Right cardiac atrium (tissue), 5 donors: Measurements from ENCODE around the gene ITGA2. TPM values are rescaled to one million over a fixed set of nuclear protein-coding genes. Genes with fewer than 3 reads are reported as not detected.

Source experiments
- ATAC-seq, 2 donors: fragments of 200-7000 bp; cut with Tn5 transposase; one replicate each; pipeline versions ENCODE4 v1.8.0 to v1.9.1; 2020; ENCODE audit warnings: moderate library complexity in 2 of 2, mild to moderate bottlenecking in 1 of 2
- DNase-seq, 3 donors: peaks; one replicate each; pipeline ENCODE4 v3.0.0-alpha.2; 2020
- H3K27ac ChIP-seq: one replicate; pipeline ENCODE4 v1.5.1; 2013; ENCODE audit warnings: mild to moderate bottlenecking, low read length, control low read depth, moderate library complexity
- H3K27me3 ChIP-seq: one replicate; pipeline ENCODE4 v1.6.1; 2013; ENCODE audit not compliant: control insufficient read depth, insufficient read depth
- H3K4me1 ChIP-seq: one replicate; pipeline ENCODE4 v1.6.1; 2013; ENCODE audit warnings: low read length; ENCODE audit not compliant: control insufficient read depth, insufficient read depth
- H3K4me3 ChIP-seq: one replicate; pipeline ENCODE4 v1.5.1; 2013; ENCODE audit warnings: low read length, control low read depth
- H3K9me3 ChIP-seq: one replicate; pipeline ENCODE4 v1.6.1; 2013; ENCODE audit warnings: low read length; ENCODE audit not compliant: control insufficient read depth
- WGBS: extraction: QIAGEN DNeasy Blood & Tissue Kit; methylation state at CpG from one replicate; pipeline ENCODE4 v1.1.7; 2013; 5-methylcytosine and 5-hydroxymethylcytosine counted together
- intact Hi-C, 4 donors: fragments of 100-400 bp; cut with DNase I; formaldehyde crosslinking; loops; one replicate each; pipeline versions ENCODE4 v1.11.0 to v1.14.0; 2022 to 2023
- long read RNA-seq, 4 donors: library from polyadenylated mRNA; unstranded; transcript quantifications; one replicate each; pipeline ENCODE4 v2.0.0, GENCODE V29; 2020 to 2021
- polyA plus RNA-seq: library from polyadenylated mRNA; stranded (reverse); fragments of 200-250 nt; gene quantifications from one replicate; pipeline ENCODE4 v1.2.3, GENCODE V29; 2013
- total RNA-seq, 4 donors: library from RNA; stranded (reverse); fragmentation: NEBNext Ultra II Directional; extraction: Animal tissue kit (Norgen Biotek cat#: 25700); gene quantifications; one replicate each; pipeline ENCODE4 v1.2.1, GENCODE V29; 2021
- donor health status: healthy with polysubstance abuse.
- donor health status: DM: no; HTN: yes; CAD: no.
- donor health status: DM: no; HTN: no; CAD: no.
- donor health status: DM: no; HTN: yes; CAD: no; lungs with severe emphysema.
- donor health status: DM: yes; HTN: yes; CAD: no.

Gene ITGA2
- total RNA-seq = 1 to 10 TPM; 1.3 to 5.2 (median 1.8) TPM
- polyA plus RNA-seq = 0.50 TPM
- long read RNA-seq, donor 1, partial matches to known transcripts = 0 of 1 reads
- long read RNA-seq, donor 1, other reads (novel, unspliced or antisense) = 1 of 1 reads
- long read RNA-seq, donor 2 = 0 reads
- long read RNA-seq, donor 3, partial matches to known transcripts = 5 of 9 reads
- long read RNA-seq, donor 3, other reads (novel, unspliced or antisense) = 4 of 9 reads
- long read RNA-seq, donor 4, partial matches to known transcripts = 1 of 1 reads
- long read RNA-seq, donor 4, other reads (novel, unspliced or antisense) = 0 of 1 reads

DNA sequence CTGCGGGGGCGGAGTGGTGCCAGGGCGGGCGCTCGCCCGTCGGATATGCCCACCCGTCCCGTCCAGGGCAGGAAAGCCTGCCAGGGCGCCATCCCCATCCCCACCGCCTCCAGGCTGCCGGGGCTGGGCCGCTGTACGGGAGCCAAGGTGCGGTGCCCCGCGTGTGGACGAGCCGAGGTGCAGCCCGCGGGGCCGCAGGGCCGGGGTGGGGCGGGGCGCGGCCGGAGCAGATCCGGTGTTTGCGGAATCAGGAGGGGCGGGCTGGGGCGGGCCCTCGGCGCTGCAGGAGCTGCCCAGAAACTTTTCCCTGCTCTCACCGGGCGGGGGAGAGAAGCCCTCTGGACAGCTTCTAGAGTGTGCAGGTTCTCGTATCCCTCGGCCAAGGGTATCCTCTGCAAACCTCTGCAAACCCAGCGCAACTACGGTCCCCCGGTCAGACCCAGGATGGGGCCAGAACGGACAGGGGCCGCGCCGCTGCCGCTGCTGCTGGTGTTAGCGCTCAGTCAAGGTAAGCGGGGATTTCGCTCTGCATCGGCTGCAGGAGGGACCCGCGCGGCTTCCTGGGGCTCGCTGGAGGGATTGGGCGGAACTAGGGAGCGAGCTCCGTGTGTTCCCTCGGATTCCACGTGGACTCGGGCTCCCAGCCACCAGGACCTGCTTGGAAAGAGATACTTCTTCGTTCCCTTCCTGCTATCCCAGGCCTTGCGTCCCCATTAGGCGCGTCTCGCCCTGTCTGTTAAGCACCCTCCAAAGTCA is at the start of gene ITGA2:
Gene ITGA2 (plus strand): TSS at position 328 of the 756 bp plus-strand sequence. CDS start 117 bp downstream, at position 445.
- H3K4me3 ChIP-seq = peak within 1 kb of the TSS; percentile 63
- H3K4me1 ChIP-seq = no peaks in the 10 kb centered on the region
- H3K27me3 ChIP-seq = no peaks in the 10 kb centered on the region
- H3K9me3 ChIP-seq = no peaks in the 10 kb centered on the region
- H3K27ac ChIP-seq = no peak within 1 kb of the TSS
- ATAC-seq (peak; percentile 86 to 92), DNase-seq (peak; percentile 53 to 69 (median 69))
- intact Hi-C loops = no loop called here
- under 1% methylated on average over 64 of the region's 64 CpGs for WGBS

DNA sequence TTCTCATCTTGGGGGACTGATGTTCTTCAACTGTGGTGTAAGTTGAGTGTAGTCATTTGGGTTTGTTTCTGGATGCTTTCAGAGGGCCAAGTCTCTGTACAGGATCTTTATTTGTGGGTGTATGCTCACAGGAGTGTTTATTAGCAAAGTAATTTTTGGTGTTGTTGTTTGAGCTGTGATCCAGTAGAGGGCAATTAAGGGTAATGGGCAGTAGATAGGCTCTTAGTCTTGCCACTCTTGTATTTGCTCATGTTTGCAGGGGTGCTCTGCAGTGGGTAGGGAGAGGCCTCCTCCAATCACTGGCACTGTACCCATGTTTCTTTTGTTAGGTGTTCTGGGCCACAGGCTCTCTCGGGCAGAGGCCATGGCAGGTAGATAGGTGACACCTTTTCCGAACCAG is 45.9 kb upstream of the ITGA2 start:
- intact Hi-C loops = no loop called here
- ATAC-seq = peak in 1 of 2 donors; percentile 34

DNA sequence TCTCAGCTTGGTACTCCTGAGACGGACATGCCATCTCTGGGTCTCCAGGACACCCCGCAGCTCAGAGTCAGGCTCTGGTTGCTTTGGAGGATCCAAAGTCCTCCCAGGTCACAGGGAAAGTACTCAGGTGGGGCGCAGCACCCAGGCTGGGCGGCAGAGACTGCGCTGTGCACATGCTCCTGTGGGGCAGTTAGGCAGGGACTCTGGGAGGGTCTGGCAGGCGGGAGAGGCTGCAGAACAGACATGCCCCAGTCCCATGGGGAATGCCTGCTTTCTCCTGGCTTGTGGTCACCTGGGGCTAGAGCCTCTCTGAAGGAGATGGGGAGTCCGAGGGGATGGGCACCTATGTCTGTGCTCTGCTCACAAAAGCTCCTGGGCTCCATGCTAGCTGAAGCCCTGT is 45.3 kb upstream of the ITGA2 start:
- intact Hi-C loops = no loop called here
- Histone ChIP-seq H3K4me3 (no peak overlapping the region), H3K9me3 (no peaks in the 10 kb centered on the region), H3K27ac (no peak overlapping the region), H3K4me1 (no peaks in the 10 kb centered on the region), H3K27me3 (no peaks in the 10 kb centered on the region)
- WGBS = 97% methylated on average over 7 of the region's 7 CpGs
- peak; percentile 43 for ATAC-seq
- peak in 2 of 3 donors; percentile 7 to 43 for DNase-seq

More for the DNA sequence above, 45.9 kb upstream of the ITGA2 start:
- DNase-seq = no peak
- Histone ChIP-seq H3K27ac (no peak overlapping the region), H3K9me3 (no peaks in the 10 kb centered on the region), H3K4me3 (no peak overlapping the region), H3K27me3 (no peaks in the 10 kb centered on the region), H3K4me1 (no peaks in the 10 kb centered on the region)
- WGBS = 92% methylated on average over 2 of the region's 2 CpGs

DNA sequence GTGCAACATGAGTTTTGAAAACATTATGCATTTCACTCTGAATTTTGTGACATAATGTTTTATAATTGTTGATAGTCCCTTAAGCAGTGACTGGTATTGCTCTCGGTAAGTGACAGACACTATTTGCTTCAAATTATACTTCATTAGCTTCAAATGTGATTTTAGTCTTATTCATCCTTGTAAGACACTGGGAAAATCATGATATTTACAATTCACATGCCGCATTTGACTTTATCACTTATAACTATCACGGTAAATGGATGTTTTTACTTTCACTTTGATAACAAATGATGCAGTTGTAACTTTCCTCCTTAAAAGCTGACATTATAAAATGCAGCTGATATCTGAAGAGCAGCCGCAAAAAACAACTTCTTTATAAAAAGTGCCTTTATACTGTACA is 44.1 kb upstream of the ITGA2 start:
- intact Hi-C loops = loop anchor here in 1 of 4 donors (5.0 kb wide), 1 partner anchor 152 kb away; no protein-coding TSS in a partner anchor
- 25% methylated on average over 4 of the region's 4 CpGs for WGBS
- ATAC-seq (no peak), DNase-seq (no peak)
- H3K9me3 ChIP-seq = no peaks in the 10 kb centered on the region
- no peaks in the 10 kb centered on the region for H3K27me3 ChIP-seq
- H3K4me3 ChIP-seq = peak overlapping the region; percentile 60
- no peak overlapping the region for H3K27ac ChIP-seq
- H3K4me1 ChIP-seq = no peaks in the 10 kb centered on the region

DNA sequence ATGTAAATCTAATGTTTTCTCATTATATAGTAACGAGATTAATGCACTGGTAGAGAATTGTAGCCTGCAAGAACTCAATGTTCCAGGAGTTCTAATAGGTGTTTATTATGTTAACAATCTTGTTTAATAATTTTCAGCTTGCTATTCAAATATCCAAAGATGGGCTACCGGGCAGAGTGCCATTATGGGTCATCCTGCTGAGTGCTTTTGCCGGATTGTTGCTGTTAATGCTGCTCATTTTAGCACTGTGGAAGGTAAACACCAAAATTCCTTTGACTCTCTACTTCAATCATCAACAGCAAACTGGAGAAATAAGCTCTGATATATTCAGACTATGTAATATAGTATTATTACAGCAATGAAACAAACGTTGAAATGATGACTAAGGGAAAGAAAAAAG is 41.9 kb upstream of the ITGA2 start:
- Histone ChIP-seq H3K4me1 (no peaks in the 10 kb centered on the region), H3K27ac (no peak overlapping the region), H3K27me3 (no peaks in the 10 kb centered on the region), H3K9me3 (no peaks in the 10 kb centered on the region), H3K4me3 (no peak overlapping the region)
- no peak for ATAC-seq
- intact Hi-C loops = loop anchor here in 1 of 4 donors (5.0 kb wide), 1 partner anchor 150 kb away; no protein-coding TSS in a partner anchor
- no peak for DNase-seq
- 56% methylated on average over 4 of the region's 4 CpGs for WGBS

DNA sequence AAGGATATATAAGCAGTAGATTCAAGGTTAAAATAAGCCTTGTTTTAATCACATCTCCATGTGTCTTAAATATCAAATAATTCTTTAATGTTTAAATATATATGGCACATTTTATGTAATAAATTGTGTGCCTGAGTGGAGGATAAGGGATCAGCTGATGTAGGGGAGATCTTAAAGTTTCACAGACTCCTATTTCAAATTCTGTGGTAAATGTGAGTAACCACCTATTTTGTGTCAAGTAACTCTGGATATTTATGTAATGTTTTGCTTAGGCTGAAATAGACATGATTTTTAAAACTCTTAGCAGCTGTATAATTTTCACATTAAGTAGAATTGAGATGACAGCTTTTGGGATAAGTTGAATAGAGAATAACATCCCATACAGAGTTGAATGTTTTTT is 41.3 kb upstream of the ITGA2 start:
- Histone ChIP-seq H3K27me3 (no peaks in the 10 kb centered on the region), H3K9me3 (no peaks in the 10 kb centered on the region), H3K4me3 (no peak overlapping the region), H3K27ac (no peak overlapping the region), H3K4me1 (no peaks in the 10 kb centered on the region)
- DNase-seq = no peak
- intact Hi-C loops = loop anchor here in 2 of 4 donors (2.0 to 5.0 kb wide), 2 partner anchors 149 kb away; no protein-coding TSS in a partner anchor
- ATAC-seq = no peak

DNA sequence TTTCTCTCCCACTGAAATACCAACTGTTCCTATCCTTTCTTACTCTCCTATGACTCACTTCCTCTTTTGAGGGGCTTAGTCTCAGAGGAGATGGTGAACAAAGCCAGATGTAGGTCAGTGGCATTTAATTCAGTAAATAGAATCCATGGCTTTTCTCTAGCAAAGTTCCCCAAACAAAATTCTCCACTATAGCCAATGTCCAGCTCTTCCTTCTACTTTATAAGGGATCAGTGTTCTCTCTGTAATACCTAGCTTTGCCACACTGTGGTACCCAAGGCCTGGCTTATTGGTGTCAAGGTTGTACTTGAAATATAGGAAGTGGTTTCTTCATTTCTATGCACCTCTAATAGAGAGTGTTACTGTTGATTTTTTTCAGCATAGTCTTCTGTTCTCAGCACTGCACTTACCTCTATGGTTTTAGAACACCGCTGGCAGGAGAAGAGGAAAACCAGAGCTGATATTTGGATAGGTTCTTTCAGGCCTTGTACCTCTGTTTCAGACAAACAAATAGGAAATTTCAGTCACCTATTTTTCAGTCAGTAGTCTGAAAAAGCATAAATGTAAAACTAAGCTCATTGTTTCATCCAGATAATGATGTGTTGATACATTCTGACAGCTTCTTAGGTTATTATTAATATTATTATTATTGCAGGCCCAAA is 40.6 kb upstream of the ITGA2 start:
- H3K27ac ChIP-seq = no peak overlapping the region
- peak; percentile 23 to 51 (median 27) for DNase-seq
- intact Hi-C loops = loop anchor here in 2 of 4 donors (2.0 to 5.0 kb wide), 2 partner anchors 148 to 149 kb away; no protein-coding TSS in a partner anchor
- H3K4me1 ChIP-seq = no peaks in the 10 kb centered on the region
- WGBS = 40% methylated on average over 1 of the region's 1 CpG
- no peak overlapping the region for H3K4me3 ChIP-seq
- no peaks in the 10 kb centered on the region for H3K27me3 ChIP-seq
- peak; percentile 91 to 95 for ATAC-seq
- H3K9me3 ChIP-seq = no peaks in the 10 kb centered on the region

DNA sequence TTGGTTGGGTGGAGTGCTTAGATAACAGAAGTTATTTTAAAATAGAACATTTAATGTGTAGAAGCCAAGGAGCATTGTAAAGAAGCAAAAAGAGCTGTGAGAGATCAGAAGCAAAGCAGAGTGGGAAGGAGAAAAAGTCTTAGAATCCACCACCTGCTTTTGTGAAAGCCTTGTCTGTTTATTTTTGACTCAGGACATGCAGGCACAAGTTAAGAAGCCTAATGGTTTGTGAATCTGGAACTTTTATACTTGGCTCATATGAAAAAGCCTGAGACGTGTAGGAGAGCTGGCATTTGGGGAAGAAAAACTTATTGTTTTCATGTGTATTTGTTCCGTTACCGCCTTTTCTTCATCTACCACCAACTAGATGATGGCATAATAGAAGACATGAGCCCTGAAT is 38.5 kb upstream of the ITGA2 start:
- DNase-seq = no peak
- H3K4me1 ChIP-seq = no peaks in the 10 kb centered on the region
- H3K4me3 ChIP-seq = no peak overlapping the region
- intact Hi-C loops = loop anchor here in 2 of 4 donors (2.0 to 10.0 kb wide), 2 partner anchors 144 kb away; no protein-coding TSS in a partner anchor
- H3K27ac ChIP-seq = no peak overlapping the region
- H3K27me3 ChIP-seq = no peaks in the 10 kb centered on the region
- no peak for ATAC-seq
- 82% methylated on average over 3 of the region's 3 CpGs for WGBS
- no peaks in the 10 kb centered on the region for H3K9me3 ChIP-seq

DNA sequence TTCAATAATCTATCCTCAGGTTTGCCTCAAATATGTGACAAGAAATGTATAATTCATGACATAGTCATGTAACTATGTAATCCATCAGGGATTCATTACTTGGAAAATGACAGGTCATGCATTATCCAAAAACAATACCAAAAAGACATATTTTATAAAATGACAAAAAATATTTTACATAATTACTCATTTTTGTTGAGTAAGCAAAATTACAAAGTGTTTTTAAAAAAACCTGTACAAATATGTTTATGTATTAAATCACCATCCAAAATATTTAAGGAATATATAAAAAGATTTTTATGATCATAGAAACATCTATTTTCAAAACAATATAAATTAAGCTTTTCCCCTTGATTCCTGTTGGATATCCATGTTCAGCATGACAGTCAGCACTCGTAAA is 36.7 kb upstream of the ITGA2 start:
- no peaks in the 10 kb centered on the region for H3K4me1 ChIP-seq
- ATAC-seq (no peak), DNase-seq (no peak)
- intact Hi-C loops = loop anchor here in 1 of 4 donors (10.0 kb wide), 1 partner anchor 142 kb away; no protein-coding TSS in a partner anchor
- no peak overlapping the region for H3K4me3 ChIP-seq
- WGBS = 98% methylated on average over 1 of the region's 1 CpG
- H3K27me3 ChIP-seq = no peaks in the 10 kb centered on the region
- H3K27ac ChIP-seq = no peak overlapping the region
- H3K9me3 ChIP-seq = no peaks in the 10 kb centered on the region

DNA sequence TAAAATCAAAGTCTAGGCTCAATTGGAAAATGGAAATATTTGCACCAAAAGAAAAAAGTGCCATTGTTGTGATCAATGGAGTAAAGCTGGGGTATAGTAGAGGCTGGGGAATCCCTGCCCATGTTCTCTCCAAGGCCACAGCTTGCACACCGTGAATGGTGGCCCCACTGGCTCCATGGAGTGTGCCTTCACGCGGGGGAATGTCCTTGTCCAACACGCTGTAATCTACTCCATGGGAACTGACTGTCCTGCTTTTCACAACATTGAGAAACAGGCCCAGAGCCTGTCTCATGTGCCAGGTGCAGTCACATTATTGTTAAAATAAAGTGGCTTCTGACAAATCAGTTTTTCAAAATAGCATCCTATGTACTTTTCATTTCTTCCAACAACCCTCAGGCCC is 33.1 kb upstream of the ITGA2 start:
- Histone ChIP-seq H3K27me3 (no peaks in the 10 kb centered on the region), H3K4me3 (no peak overlapping the region), H3K9me3 (no peaks in the 10 kb centered on the region), H3K4me1 (no peaks in the 10 kb centered on the region), H3K27ac (no peak overlapping the region)
- DNase-seq (no peak), ATAC-seq (no peak)
- WGBS = 85% methylated on average over 4 of the region's 4 CpGs
- intact Hi-C loops = loop anchor here in 1 of 4 donors (10.0 kb wide), 1 partner anchor 139 kb away; no protein-coding TSS in a partner anchor
